K562 (cell line): ENCODE data around the gene FCRL6. TPM values are rescaled to one million over a fixed set of nuclear protein-coding genes. Genes with fewer than 3 reads are reported as not detected.

Experiments
- FOXJ3 ChIP-seq: sonication (generic); formaldehyde crosslinking; IDR thresholded peaks from 2 replicates; pipeline ENCODE4 v1.4.0; 2020; ENCODE audit warnings: mild to moderate bottlenecking, missing genetic modification reagents
- GTF2E2 ChIP-seq: fragments of 200-800 bp; sonication (Bioruptor generic); IDR thresholded peaks from 2 replicates; pipeline ENCODE4 v1.6.1; 2016; ENCODE audit warnings: missing genetic modification characterization, missing compliant biosample characterization
- HDAC2 ChIP-seq: fragments of 450-650 bp; IDR thresholded peaks from 2 replicates; pipeline ENCODE4 v1.6.1; 2016; ENCODE audit warnings: mild to moderate bottlenecking
- IFI16 ChIP-seq: fragments of 250-450 bp; sonication (Bioruptor Pico); IDR thresholded peaks from 2 replicates; pipeline ENCODE4 v2.1.2; 2022; ENCODE audit warnings: mild to moderate bottlenecking, inconsistent platforms
- MAFK ChIP-seq: IDR thresholded peaks from 2 replicates; pipeline ENCODE4 v1.6.1; 2011; ENCODE audit warnings: low read length, improper control_type of control experiment
- NR2C1 ChIP-seq, 2 experiments: fragments of 450-650 bp; IDR thresholded peaks; 2 replicates each; pipeline ENCODE4 v1.6.1; 2017; ENCODE audit warnings: mild to moderate bottlenecking in 2 of 2, antibody characterized with exemption in 1 of 2, inconsistent platforms in 1 of 2, missing compliant biosample characterization in 1 of 2, missing genetic modification characterization in 1 of 2
- RFX7 ChIP-seq: fragments of 250-450 bp; sonication (Bioruptor Pico); IDR thresholded peaks from 2 replicates; pipeline ENCODE4 v1.5.1; 2021; ENCODE audit warnings: mild to moderate bottlenecking
- SMARCA4 ChIP-seq: fragments of 450-650 bp; IDR thresholded peaks from 2 replicates; pipeline ENCODE4 v1.6.1; 2016
- polyA plus RNA-seq, 8 experiments: library from polyadenylated mRNA; depleted of rRNA in 4 of 8; stranded (reverse) in 5 of 8; unstranded in 3 of 8; fragments of >200 nt; fragmentation: Nextera tagmentation in 2 of 8; fragmentation: Illumina TruSeq in 1 of 8; extraction: Ambion mirVana in 2 of 8; extraction: Trizol in 1 of 8; gene quantifications; 2 replicates each; pipeline versions ENCODE4 v1.2.1 to v1.2.3, GENCODE V29; 2011 to 2014; ENCODE audit warnings: inconsistent platforms in 1 of 8, missing spikeins in 1 of 8
- total RNA-seq, 7 experiments: library from RNA; depleted of rRNA in 6 of 7; stranded (reverse); fragments of >200 nt in 6 of 7; fragmentation: Illumina TruSeq in 2 of 7; extraction: Trizol in 2 of 7; gene quantifications; 2 replicates each; pipeline versions ENCODE4 v1.2.1 to v1.2.3, GENCODE V29; 2011 to 2021; ENCODE audit warnings: low replicate concordance in 1 of 7
- TF ChIP-seq, protein P1 (sequence below): fragments of 450-650 bp; IDR thresholded peaks from 2 replicates; pipeline ENCODE4 v1.6.1; 2016; ENCODE audit warnings: missing biosample characterization, missing genetic modification characterization
- TF ChIP-seq, protein P2 (sequence below): fragments of 250-450 bp; sonication (Bioruptor Pico); IDR thresholded peaks from 2 replicates; pipeline ENCODE4 v1.9.0; 2021; ENCODE audit warnings: mild to moderate bottlenecking, inconsistent platforms
- TF ChIP-seq, protein P3 (sequence below): IDR thresholded peaks from 2 replicates; pipeline ENCODE4 v1.6.1; 2016; ENCODE audit warnings: missing genetic modification characterization, missing compliant biosample characterization
- TF ChIP-seq, protein P4 (sequence below): sonication (generic); formaldehyde crosslinking; IDR thresholded peaks from 2 replicates; pipeline ENCODE4 v1.8.1; 2023; ENCODE audit warnings: mild to moderate bottlenecking, missing genetic modification reagents
- TF ChIP-seq, protein P5 (sequence below): fragments of 250-450 bp; sonication (Bioruptor Pico); IDR thresholded peaks from 2 replicates; pipeline ENCODE4 v1.8.0; 2021; ENCODE audit warnings: mild to moderate bottlenecking, moderate library complexity

Gene FCRL6
- total and polyA plus RNA-seq, 9 of the 15 experiments (the other 6 are each of a cell fraction or from before 2014, with no cell fraction given), result not detected

- no peak for TF ChIP-seq IFI16 (CRISPR knock-in tag)
- TF ChIP-seq MAFK, result no peak
- TF ChIP-seq, protein P1, sequence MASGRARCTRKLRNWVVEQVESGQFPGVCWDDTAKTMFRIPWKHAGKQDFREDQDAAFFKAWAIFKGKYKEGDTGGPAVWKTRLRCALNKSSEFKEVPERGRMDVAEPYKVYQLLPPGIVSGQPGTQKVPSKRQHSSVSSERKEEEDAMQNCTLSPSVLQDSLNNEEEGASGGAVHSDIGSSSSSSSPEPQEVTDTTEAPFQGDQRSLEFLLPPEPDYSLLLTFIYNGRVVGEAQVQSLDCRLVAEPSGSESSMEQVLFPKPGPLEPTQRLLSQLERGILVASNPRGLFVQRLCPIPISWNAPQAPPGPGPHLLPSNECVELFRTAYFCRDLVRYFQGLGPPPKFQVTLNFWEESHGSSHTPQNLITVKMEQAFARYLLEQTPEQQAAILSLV, result no peak
- TF ChIP-seq, protein P2, sequence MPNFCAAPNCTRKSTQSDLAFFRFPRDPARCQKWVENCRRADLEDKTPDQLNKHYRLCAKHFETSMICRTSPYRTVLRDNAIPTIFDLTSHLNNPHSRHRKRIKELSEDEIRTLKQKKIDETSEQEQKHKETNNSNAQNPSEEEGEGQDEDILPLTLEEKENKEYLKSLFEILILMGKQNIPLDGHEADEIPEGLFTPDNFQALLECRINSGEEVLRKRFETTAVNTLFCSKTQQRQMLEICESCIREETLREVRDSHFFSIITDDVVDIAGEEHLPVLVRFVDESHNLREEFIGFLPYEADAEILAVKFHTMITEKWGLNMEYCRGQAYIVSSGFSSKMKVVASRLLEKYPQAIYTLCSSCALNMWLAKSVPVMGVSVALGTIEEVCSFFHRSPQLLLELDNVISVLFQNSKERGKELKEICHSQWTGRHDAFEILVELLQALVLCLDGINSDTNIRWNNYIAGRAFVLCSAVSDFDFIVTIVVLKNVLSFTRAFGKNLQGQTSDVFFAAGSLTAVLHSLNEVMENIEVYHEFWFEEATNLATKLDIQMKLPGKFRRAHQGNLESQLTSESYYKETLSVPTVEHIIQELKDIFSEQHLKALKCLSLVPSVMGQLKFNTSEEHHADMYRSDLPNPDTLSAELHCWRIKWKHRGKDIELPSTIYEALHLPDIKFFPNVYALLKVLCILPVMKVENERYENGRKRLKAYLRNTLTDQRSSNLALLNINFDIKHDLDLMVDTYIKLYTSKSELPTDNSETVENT, result 0 out of 2 replicates have a peak, but pooled peaks have one; percentile 12
- no peak for TF ChIP-seq FOXJ3 (CRISPR knock-in tag)
- TF ChIP-seq NR2C1 (IDR thresholded peaks at IDR 0.05), result peak; percentile 89
- TF ChIP-seq NR2C1 (tag; IDR thresholded peaks at IDR 0.05), result peak; percentile 93
- TF ChIP-seq, protein P3, sequence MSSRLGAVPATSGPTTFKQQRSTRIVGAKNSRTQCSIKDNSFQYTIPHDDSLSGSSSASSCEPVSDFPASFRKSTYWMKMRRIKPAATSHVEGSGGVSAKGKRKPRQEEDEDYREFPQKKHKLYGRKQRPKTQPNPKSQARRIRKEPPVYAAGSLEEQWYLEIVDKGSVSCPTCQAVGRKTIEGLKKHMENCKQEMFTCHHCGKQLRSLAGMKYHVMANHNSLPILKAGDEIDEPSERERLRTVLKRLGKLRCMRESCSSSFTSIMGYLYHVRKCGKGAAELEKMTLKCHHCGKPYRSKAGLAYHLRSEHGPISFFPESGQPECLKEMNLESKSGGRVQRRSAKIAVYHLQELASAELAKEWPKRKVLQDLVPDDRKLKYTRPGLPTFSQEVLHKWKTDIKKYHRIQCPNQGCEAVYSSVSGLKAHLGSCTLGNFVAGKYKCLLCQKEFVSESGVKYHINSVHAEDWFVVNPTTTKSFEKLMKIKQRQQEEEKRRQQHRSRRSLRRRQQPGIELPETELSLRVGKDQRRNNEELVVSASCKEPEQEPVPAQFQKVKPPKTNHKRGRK, result no peak
- TF ChIP-seq HDAC2, result no peak
- TF ChIP-seq GTF2E2 (tag), result no peak
- TF ChIP-seq, protein P4, sequence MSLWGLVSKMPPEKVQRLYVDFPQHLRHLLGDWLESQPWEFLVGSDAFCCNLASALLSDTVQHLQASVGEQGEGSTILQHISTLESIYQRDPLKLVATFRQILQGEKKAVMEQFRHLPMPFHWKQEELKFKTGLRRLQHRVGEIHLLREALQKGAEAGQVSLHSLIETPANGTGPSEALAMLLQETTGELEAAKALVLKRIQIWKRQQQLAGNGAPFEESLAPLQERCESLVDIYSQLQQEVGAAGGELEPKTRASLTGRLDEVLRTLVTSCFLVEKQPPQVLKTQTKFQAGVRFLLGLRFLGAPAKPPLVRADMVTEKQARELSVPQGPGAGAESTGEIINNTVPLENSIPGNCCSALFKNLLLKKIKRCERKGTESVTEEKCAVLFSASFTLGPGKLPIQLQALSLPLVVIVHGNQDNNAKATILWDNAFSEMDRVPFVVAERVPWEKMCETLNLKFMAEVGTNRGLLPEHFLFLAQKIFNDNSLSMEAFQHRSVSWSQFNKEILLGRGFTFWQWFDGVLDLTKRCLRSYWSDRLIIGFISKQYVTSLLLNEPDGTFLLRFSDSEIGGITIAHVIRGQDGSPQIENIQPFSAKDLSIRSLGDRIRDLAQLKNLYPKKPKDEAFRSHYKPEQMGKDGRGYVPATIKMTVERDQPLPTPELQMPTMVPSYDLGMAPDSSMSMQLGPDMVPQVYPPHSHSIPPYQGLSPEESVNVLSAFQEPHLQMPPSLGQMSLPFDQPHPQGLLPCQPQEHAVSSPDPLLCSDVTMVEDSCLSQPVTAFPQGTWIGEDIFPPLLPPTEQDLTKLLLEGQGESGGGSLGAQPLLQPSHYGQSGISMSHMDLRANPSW, result no peak
- no peak for TF ChIP-seq SMARCA4
- TF ChIP-seq RFX7 (CRISPR knock-in tag), result no peak
- TF ChIP-seq, protein P5, sequence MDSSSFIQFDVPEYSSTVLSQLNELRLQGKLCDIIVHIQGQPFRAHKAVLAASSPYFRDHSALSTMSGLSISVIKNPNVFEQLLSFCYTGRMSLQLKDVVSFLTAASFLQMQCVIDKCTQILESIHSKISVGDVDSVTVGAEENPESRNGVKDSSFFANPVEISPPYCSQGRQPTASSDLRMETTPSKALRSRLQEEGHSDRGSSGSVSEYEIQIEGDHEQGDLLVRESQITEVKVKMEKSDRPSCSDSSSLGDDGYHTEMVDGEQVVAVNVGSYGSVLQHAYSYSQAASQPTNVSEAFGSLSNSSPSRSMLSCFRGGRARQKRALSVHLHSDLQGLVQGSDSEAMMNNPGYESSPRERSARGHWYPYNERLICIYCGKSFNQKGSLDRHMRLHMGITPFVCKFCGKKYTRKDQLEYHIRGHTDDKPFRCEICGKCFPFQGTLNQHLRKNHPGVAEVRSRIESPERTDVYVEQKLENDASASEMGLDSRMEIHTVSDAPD (CRISPR knock-in tag), result no peak
Observed at GRCh38 chr1:159780583-159781582, 21.3 kb upstream of the FCRL6 start, which contains the start of gene DUSP23 (continued).
